ENCODE measurements around the gene CDH3. TPM values are rescaled to one million over a fixed set of nuclear protein-coding genes. Genes with fewer than 3 reads are reported as not detected.

Gene CDH3
- total RNA-seq, 4 donors from 2014 or later = 36.8 to 192 (median 95.0) TPM

DNA sequence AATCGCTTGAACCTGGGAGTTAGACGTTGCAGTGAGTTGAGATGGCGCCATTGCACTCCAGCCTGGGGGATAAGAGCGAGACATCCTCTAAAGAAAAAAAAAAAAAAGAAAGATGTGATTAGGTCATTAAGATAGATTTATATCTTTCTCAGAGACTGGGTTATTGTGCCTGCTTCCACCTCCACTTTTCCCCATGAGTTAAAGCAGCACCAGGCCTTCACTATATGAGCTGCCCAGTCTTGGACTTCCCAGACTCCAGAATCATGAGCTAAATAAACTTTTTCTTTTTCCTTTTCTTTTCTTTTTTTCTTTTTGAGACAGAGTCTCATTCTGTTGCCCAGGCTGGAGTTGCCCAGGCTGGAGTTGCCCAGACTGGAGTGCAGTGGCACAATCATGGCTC is 72.6 kb downstream of the CDH3 start:
- Histone ChIP-seq H3K4me3 (no peak overlapping the region), H3K27ac (no peak overlapping the region), H3K27me3 (no peaks in the 10 kb centered on the region), H3K36me3 (no peaks in the 10 kb centered on the region), H3K9me3 (no peaks in the 10 kb centered on the region), H3K4me1 (peaks cover 0 to 11% (median 2%) of the 10 kb centered on the region in 3 donors)
- no peak for DNase-seq
- intact Hi-C loops (cut with DNase I) = no loop called here
- TF ChIP-seq POLR2A (IDR thresholded peaks at IDR 0.05) (no peak), CTCF (IDR thresholded peaks at IDR 0.05) (no peak)
- 92 to 96% methylated on average over 4 of the region's 4 CpGs for WGBS, 2 donors

DNA sequence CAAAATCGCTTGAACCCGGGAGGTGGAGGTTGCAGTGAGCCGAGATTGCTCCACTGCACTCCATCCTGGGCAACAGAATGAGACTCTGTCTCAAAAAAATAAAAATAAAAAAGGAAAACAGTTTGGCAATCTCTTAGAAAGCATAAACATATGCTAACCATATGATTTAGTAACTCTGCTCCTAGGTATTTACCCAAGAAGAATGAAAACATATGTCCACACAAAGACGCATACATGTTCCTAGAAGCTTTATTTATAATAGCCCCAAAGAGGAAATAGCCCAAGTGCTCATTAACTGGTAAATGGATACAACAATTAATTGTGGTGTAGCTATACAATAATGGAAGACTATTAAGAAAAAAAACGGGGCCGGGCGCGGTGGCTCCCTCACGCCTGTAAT is 73.5 kb downstream of the CDH3 start:
- H3K27me3 ChIP-seq = no peaks in the 10 kb centered on the region
- no peak overlapping the region for H3K4me3 ChIP-seq
- 75 to 86% methylated on average over 9 of the region's 9 CpGs for WGBS, 2 donors
- H3K9me3 ChIP-seq = no peaks in the 10 kb centered on the region
- intact Hi-C loops (cut with DNase I) = no loop called here
- DNase-seq = no peak
- TF ChIP-seq POLR2A (IDR thresholded peaks at IDR 0.05) (no peak), CTCF (IDR thresholded peaks at IDR 0.05) (no peak)
- peaks cover 0 to 11% (median 2%) of the 10 kb centered on the region in 3 donors for H3K4me1 ChIP-seq
- H3K27ac ChIP-seq = no peak overlapping the region
- no peaks in the 10 kb centered on the region for H3K36me3 ChIP-seq

- Histone ChIP-seq H3K27ac (no peak overlapping the region), H3K4me1 (peaks cover 0 to 17% (median 2%) of the 10 kb centered on the region in 3 donors), H3K9me3 (no peaks in the 10 kb centered on the region), H3K36me3 (no peaks in the 10 kb centered on the region), H3K4me3 (no peak overlapping the region), H3K27me3 (no peaks in the 10 kb centered on the region)
- 58 to 92% methylated on average over 2 of the region's 2 CpGs for WGBS, 2 donors
- intact Hi-C loops (cut with DNase I) = no loop called here
- DNase-seq = no peak
- no peak for TF ChIP-seq POLR2A (IDR thresholded peaks at IDR 0.05)
- no peak for TF ChIP-seq CTCF (IDR thresholded peaks at IDR 0.05)
Observed at GRCh38 chr16:68719993-68720489, 74.9 kb downstream of the CDH3 start.

GRCh38 chr16:68722119-68723024 is 77.3 kb downstream of the CDH3 start:
- 63 to 66% methylated on average over 12 of the region's 12 CpGs for WGBS, 2 donors
- Histone ChIP-seq H3K27ac (peak overlapping the region in 1 of 4 donors; percentile 55), H3K4me3 (no peak overlapping the region), H3K27me3 (no peaks in the 10 kb centered on the region), H3K4me1 (peaks cover 0 to 30% (median 2%) of the 10 kb centered on the region in 3 donors), H3K36me3 (no peaks in the 10 kb centered on the region), H3K9me3 (no peaks in the 10 kb centered on the region)
- no peak for DNase-seq
- TF ChIP-seq CTCF (IDR thresholded peaks at IDR 0.05) = no peak
- TF ChIP-seq POLR2A (IDR thresholded peaks at IDR 0.05) = no peak
- intact Hi-C loops (cut with DNase I) = no loop called here

- 45 to 46% methylated on average over 2 to 3 of the region's 3 CpGs for WGBS, 2 donors
- Histone ChIP-seq H3K9me3 (no peaks in the 10 kb centered on the region), H3K4me1 (peaks cover 0 to 30% (median 2%) of the 10 kb centered on the region in 3 donors), H3K27ac (peak overlapping the region in 2 of 4 donors; percentile 19 to 21), H3K4me3 (no peak overlapping the region), H3K36me3 (no peaks in the 10 kb centered on the region), H3K27me3 (peaks cover 0 to 5% (median 0%) of the 10 kb centered on the region in 4 donors)
- no peak for TF ChIP-seq POLR2A (IDR thresholded peaks at IDR 0.05)
- no peak for TF ChIP-seq CTCF (IDR thresholded peaks at IDR 0.05)
- no peak for DNase-seq
- intact Hi-C loops (cut with DNase I) = no loop called here
Observed at GRCh38 chr16:68724797-68725196, 79.7 kb downstream of the CDH3 start.

Data from esophagus squamous epithelium (tissue), 5 donors.